Stimulated activated CD4-positive, alpha-beta T cell treated with anti-CD3 and anti-CD28 coated beads, TNF-alpha, amount 100 ng/mL, for 4 hours (primary cell): ENCODE results near the gene IRF6.

ENCODE experiments used
- DNase-seq, 3 experiments: peaks; one replicate each; pipeline ENCODE4 v3.0.0-alpha.2; 2020; ENCODE audit warnings: low read depth in 3 of 3

Gene IRF6

DNA sequence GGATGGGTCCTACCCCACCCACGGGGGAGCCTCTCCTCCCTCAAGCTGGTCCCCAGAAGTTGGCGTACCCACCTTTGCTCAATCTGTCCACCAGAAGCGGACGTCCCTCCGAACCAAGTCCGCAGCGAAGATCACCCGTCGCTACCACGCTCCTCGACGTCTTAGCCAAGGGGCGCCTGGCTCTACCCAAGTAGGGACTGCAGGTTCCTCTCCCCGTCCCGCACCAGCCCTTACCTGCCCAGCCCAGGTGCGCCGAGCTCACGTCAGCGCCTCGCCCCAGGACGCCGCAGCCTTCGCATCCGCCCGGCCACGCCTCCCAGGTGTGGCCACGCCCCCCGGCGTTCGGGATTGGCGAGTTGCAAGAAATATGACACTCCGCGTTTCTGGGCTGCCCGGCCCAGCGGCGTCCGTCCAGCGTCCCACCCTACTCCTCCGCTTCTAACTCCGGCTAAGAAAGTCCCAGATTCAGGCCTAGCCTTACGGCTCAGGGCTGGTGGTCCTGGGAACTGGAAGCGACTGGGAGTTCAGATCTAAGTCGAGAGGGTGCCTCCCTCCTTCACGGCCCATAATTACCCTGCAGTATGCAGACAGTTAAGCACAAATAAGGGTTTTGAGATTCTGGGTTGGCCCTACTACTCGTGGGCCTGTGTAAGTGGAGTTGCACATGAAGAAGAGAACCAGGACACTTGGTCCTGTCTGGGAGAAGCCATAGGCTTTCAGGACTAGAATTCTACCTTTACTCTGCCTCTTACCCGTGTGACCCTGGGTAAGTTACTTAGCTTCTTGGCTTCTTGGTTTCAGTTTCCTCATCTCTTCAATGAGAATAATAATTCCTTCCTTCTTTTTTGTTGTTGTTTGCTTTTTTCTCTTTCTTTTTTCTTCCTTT is at the start of gene IRF6:
TSS of gene IRF6 (minus strand) at position 268 of the 886 bp plus-strand sequence. CDS start 4,729 bp downstream, outside the sequence.
- DNase-seq = peak; percentile 20 to 43 (median 30)

DNA sequence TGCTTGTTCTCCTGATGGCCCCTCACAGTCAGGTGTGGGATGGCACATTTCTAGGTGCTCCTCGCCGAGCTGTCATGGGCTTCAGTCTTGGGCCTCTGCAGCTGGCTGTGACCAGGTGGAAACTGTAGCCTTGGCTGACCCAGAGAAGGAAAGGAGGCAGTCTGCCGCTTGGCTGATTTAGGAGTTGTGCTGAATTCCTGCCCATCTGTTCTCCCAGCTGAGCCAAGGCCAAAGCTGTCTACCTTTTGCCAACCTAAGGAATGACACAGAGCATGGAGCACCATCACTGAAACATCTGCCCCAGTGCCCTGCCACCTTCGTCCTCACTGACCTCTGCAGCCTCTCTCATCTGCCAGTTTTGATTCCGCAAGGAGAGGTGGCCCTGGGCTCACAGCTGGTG is 49.7 kb upstream of the IRF6 start:
- DNase-seq = no peak

DNA sequence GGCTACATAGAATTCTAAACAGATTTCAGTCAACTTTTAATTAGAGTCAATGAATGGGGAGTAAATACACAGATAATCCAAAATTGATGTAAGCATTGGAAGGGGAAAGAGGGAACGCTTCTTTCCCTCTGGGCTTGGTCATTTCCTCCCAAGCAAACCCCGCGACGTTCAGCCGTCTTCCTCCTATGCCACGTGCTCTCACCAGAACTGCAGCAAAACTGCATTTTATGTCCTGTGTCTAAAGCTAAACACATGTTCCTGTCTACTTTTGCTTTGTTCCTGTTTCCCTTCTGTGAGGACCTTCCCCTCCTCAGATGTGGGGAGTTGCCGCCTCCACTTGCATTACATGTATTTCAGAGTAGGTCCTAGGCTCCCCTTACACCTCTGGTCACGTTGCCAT is 49.1 kb upstream of the IRF6 start:
- DNase-seq = no peak

DNA sequence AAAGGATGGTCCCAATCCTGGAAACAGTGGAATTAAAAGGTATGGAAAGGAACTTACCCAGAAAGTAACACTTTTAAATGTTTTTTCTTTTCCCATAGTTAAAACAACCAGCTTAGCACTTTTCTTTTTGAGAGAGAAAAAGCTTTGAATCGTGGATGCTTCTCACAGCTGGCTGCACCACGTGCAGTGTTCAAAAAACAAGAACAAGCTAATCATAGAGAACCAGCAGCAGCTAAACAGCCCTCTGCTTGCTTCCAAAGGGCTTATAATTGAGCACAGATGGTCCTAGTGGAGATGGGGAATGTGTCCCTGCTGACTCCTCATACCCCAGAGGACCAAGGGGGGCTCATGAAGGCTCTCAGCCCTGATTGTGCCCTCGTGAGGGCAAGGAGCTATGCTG is 48.3 kb upstream of the IRF6 start:
- no peak for DNase-seq

DNA sequence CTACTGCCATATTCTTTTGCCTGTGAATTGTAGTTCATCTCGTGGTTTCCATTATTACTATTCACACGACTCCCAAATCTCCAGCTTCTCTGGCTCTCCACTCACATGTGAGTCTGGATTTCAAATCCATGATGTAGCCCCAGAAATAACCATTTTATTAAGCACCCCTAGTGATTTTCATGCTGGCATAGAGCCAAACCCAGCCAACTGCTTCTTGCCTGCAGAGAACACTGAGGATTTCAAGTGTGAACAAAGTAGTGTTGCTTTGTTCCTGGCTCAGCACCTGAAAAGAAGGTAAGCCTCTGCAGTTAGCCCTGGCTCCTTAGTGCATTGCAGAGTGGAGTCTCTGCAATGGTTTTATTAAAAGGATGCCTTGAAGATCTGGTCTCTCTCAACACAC is 47.7 kb upstream of the IRF6 start:
- DNase-seq = no peak

DNA sequence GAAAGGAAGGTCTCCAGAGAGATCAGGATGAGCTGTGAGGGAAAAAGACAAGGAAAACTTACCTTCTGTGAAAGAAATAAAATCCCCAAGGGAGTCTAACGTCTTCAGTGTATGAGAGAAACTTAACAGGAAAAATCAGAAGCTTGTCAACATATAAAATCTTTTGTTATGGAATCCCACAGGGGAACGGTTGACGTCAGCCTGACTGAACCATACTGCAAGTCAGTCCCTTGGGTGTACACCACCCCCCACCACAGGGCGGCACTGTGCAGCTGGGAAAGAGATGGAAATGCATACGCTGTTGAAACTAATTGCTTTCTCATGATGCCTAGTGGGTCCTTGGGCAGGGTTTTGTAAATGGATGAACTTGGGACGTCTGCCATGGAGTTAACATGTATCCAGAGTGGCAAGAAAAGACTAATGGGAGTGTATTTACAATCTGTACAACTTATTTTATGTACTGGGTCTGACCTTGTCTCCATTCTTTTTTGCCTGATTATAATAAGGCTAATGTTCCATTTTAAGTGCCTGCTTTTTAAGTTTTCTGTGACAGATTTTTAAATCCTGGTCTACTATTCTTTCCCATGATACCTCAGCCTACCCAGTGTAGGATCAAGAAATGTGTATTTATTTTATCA is 44.5 kb upstream of the IRF6 start:
- no peak for DNase-seq

DNA sequence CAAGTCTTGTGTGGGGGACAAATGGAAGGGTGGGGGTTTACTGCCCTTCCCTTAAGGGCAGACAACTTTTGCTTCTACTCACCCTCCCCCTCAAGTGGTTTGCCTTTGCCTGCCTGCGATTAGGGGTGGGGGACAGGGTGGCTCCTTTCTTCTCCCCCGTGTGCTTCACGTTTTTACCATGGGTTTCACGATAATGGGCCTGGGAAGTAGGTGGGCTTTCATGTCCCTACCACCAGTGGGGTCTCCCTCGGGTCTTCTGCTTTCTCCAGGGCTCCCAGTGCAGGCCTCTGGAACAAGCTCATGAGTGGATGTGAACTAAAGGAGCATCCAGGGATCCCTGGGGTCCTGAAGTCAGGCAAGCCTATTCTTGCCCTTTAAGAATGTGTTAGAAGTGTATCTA is 43.4 kb upstream of the IRF6 start:
- DNase-seq = no peak

DNA sequence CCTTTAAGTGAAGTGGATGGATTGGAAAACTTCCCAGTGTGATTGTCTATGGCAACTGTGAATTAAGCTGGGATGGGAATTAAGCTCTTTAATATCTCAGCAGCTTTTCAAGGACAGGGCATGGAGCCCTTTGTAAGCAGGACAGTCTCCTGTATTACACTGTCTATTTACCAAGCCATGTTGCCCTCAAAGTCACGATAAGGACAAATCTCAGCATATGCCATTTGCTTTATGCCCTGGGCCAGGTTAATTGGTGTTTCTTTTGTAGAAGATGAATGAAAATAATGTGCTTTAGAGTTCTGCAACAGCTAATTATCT is 39.4 kb upstream of the IRF6 start:
- DNase-seq = no peak

DNA sequence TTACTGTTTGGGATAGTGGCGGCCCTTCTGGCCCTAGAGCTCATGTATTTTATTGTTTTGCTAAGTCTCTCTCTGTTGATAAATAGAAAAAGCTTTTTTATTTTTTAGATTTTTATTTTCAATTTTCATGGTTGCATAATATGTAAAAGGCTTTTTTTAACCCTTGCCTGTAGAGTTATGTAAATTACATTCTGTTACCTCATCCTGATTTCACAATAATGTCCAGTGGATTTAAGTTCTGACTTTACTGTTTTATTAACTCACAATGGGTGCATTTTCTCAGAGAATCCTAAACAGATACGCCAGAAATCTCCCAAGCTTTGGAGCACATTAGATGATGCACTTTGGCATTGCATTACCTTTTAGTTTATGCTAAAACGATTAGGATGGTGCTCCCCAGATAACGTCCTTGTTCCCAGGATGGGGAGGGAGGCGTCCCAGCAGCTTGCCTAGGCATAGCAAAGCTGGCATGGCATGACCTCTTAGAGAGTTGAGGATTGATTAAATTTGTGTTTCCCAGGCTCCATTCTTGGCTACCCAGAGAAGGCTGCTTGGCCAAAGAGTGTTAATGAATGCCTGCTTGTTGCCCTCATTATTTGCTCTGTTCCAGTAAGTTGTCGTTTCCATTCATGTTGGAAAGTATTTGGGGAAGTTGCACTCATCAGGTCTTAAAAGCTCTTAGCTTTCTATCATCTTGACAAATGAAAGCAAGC is 38.9 kb upstream of the IRF6 start:
- no peak for DNase-seq

DNA sequence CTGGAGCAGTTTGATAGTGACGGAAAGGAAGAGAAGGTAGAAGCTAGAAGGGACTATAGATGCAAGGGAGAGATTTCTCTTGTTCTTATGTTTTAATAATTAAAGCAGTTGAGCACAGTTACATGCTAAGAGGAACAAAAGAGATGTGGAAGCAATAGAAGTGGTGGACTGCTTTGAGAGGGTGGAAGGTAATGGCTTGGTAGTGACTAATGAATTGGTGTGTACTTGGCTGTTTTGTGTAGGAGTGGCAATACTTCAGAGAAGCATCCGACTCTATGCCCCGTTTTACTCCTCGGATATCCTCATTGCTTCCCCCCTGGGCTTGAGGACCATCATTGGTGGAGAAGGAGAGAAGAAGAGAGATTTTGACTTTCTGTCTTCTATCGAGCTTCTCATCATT is 34.7 kb upstream of the IRF6 start:
- no peak for DNase-seq

DNA sequence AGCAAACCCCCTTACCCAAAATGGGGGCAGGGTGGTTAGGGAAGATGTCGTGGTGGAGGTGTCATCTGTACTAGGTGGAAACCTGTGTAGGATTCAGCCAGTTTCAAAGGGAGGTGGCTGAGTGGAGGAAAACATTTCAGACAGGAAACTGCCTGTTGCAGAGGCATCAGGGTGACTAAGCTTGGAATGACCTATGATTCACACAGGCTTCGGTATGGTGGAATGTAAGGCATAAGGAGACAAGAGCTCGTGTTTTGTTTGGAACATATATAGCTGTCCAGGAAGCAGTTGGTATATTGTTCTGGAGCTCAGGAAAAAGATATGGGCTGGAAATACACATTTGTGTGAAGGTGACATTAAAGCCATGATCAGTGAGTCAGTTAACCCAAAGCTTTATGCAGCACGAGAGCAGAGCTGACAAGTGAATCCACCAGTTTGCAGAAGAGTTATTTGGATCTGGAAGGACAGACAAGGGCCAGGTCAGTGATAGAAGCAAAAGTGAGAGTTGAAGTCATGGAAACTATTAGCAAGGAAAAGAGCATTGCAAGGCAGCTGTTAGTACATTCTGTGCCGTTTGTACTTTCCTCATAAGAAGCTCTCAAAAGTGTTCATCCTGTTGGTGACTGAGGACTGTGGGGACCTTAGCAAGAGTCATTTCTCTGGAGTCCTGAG is 34.1 kb upstream of the IRF6 start:
- DNase-seq = no peak

DNA sequence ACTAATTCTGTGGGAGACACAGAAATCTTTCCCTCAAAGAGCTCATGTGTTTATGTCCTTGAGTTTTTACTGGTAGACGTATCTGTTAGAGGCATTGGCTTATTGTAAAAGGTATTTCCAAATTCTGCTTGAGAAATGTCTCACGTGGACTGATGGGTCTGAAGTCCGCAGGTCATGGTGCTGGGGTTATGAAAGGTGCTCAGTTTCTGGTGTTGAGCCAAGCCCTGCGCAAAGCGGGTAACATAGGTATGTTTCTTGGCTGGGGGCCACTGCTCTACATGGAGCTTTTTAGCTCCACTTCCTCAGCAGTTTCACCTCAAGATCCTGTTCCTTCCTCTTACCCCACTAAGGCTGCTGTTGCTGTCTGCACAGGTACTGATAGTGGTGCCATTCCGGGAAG is 32.6 kb upstream of the IRF6 start:
- DNase-seq = no peak

DNA sequence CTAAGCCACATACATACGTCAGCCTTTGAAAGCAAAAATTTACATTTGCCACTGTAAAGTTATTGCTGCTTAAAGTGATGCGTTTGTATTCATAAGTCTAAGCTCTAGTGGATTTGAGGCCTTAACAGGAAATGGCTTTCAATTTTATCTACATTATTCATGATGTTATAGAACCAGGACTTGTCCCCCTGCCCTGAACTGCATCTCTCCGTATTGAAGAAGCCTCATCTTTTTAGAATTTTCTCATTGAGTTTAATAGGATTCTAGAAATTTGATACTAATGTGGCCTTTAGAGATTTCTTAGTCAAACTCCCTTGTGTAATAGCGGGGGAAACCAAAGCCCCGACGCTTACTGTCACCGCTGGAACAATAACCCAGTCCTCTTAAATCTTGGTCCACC is 31.7 kb upstream of the IRF6 start:
- DNase-seq = no peak

DNA sequence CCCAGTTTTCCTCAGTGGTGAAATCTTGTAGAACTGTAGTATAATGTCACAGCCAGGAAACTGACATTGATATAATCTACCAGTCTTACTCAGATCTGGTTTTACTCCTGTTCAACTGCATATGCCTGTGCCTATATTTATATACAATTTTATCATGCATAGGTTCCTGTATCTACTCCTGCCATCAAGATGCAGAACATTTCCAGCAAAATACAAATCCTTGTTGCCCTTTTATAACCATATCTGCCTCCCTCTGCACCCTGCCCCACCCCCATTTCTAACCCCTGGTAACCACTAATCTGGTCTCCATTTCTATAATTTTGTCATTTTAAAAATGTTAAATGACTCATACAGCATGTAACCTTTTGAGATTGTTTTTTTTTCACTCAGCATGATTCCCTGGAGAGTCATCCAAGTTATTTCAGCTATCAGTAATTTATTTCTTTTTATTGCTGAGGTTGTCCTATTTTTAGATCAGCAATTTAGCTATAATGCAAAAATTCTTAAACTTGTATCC is 29.9 kb upstream of the IRF6 start:
- DNase-seq = no peak

DNA sequence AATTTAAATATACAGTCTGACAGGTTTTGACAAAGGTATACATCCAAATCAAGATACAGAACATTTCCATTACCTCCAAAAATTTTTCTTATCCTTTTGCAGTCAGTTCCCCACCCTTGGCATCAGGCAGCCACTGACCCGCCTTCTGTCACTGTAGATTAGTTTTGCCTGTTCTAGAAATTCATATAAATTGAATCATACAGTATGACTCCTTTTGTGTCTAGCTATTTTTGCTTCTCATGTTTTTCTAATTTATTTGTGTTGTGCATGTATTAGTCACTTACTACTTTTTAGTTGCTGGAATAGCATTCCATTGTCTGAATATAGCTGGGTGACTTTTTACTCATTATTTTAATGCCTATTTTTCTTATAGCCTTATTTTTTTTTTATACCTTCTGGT is 25.7 kb upstream of the IRF6 start:
- no peak for DNase-seq

DNA sequence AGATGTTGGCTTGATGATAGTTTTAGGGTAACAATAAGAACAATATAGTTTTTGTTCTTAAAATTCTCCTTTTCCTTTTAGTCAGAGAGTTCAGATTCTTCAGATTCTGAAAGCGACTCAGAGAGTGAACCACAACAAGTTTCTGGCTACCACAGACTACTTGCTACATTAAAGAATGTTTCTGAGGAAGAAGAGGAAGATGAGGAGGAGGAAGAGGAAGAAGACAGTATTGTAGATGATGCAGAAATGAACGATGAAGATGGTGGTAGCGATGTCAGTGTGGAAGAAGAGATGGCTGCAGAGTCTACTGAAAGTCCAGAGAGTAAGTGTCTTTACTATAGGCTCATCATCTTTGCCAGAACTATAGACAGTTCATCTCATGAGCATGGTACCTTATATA is 24.8 kb upstream of the IRF6 start:
- DNase-seq = no peak

DNA sequence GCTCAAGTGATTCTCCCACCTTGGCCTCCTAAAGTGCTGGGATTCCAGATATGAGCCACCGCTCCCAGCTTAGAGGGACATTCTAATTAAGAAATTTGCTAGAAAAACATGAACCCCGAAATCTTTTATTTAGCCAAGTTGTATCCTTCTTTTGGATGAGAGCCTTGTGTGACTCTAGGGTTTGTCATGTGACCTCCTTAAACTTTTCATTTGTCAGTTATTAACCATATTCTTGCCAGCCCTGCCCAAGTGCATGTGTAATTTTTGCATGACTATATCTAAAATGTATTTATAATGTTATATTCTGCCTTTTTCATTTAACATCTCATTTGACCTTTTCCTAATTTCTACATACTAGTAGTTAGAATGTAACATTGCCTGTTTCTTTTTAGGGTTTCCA is 23.8 kb upstream of the IRF6 start:
- no peak for DNase-seq

DNA sequence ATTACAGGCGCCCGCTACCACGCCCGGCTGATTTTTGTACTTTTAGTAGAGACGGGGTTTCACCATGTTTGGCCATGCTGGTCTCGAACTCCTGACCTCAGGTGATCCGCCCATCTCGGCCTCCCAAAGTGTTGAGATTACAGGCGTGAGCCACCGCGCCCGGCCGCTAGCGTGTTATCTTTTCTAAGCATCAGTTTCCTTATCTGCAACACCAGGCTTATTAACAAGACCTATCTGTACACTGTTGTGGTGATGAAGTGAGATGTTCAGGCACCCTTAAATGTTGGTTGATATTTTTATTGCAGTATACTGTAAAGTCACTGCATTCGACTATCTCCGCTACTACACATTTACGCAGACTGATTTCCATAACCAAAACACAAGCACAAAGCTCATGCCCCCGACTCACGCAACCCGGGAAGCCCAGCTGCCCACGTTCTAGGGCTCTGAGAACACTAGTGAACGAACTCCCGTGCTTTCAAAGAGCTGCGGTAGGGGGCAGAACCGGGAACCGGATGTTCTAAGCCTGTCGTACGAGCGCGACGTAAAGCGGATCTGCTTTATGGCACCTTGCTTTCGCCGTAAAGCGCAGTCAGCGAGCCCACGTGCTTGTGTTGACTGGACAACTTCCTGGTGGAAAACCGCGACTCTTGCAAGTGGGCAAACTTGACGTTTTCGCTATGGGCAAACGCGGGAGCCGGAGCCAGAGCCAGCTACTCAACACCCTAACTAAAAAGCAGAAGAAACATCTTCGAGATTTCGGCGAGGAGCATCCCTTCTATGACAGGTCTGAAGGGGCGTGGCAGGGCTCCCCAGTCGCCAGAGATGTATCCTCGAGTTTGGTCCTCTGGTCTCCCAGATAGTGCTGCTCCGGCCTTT is 21.7 kb upstream of the IRF6 start, which contains the start of gene UTP25:
TSS of gene UTP25 (plus strand) at position 589 of the 879 bp plus-strand sequence. CDS start at position 681, 92 bp downstream.
- peak; percentile 78 to 92 (median 88) for DNase-seq

DNA sequence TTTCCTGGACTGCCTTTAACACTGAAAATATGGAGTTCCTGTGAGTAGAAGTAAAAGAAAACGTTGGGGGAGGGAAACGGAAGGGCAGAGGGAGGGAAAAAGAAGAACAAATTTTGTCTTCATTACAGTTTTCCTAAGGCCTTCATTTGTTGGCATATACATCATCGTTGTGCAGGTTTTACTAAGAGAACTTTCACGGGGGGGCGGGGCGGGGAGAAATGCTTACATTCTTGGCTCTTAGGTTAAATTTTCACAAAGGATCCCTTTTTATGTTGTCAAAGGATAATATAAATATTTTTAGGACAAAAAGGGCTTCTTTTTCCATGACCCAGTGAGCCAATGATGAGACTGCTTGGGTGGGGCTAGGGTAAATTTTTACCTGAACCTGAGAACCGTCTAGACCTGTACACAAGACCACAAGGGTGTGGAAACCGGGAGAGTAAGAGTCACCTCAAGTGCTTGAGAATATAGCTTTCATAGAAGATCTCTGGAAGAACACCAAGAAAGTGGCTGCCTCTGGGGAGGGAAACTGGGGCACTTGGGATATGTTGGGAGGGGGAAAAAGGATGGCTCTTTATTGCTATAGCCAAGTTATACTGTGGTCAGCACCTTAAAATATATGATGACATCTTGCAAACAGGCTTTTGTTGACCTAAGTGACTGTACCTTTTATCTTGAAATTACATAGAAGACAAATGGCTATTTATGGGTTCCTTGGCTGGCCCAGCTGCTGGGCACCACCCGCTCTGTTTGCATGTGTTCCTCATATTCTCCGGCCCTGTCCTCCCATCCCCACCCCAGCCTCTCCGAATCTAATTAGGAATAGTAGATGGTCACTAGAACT is 19.9 kb upstream of the IRF6 start:
- no peak for DNase-seq
